SK-N-SH treated with all-trans-retinoic acid at 6 μM for 48 hours (cell line): Measurements from ENCODE around the gene XPR1.

Experiments
- ARNTL ChIP-seq: fragments of 450-650 bp; formaldehyde crosslinking; IDR thresholded peaks from 2 replicates; pipeline ENCODE4 v1.5.0; 2020; ENCODE audit warnings: low read depth, mild to moderate bottlenecking, moderate library complexity, borderline replicate concordance
- CREB5 ChIP-seq: fragments of 250-450 bp; sonication (Bioruptor Pico); IDR thresholded peaks from 2 replicates; pipeline ENCODE4 v1.5.1; 2020; ENCODE audit warnings: low read depth, mild to moderate bottlenecking, moderate library complexity
- CSDC2 ChIP-seq: fragments of 250-450 bp; sonication (Bioruptor Pico); IDR thresholded peaks from 2 replicates; pipeline ENCODE4 v1.5.0; 2020; ENCODE audit warnings: mild to moderate bottlenecking, moderate library complexity
- GLIS3 ChIP-seq: fragments of 250-450 bp; sonication (Bioruptor Pico); IDR thresholded peaks from 2 replicates; pipeline ENCODE4 v1.5.0; 2020; ENCODE audit warnings: mild to moderate bottlenecking, moderate library complexity
- ISL1 ChIP-seq: fragments of 250-450 bp; sonication (Bioruptor Pico); IDR thresholded peaks from 2 replicates; pipeline ENCODE4 v2.1.2; 2022; ENCODE audit warnings: mild to moderate bottlenecking, moderate library complexity
- OSR1 ChIP-seq: fragments of 250-450 bp; sonication (Bioruptor Pico); IDR thresholded peaks from 2 replicates; pipeline ENCODE4 v1.8.0; 2022; ENCODE audit warnings: moderate library complexity, mild to moderate bottlenecking, inconsistent platforms
- PATZ1 ChIP-seq: fragments of 250-450 bp; sonication (Bioruptor Pico); IDR thresholded peaks from 2 replicates; pipeline ENCODE4 v1.8.0; 2020; ENCODE audit warnings: mild to moderate bottlenecking, moderate library complexity, borderline replicate concordance
- POU6F1 ChIP-seq: fragments of 250-450 bp; sonication (Bioruptor Pico); IDR thresholded peaks from 2 replicates; pipeline ENCODE4 v1.8.0; 2021; ENCODE audit warnings: low read depth, mild to moderate bottlenecking, moderate library complexity, borderline replicate concordance
- TCF4 ChIP-seq: fragments of 250-450 bp; sonication (Bioruptor Pico); IDR thresholded peaks from 2 replicates; pipeline ENCODE4 v1.8.0; 2021; ENCODE audit warnings: mild to moderate bottlenecking, moderate library complexity, borderline replicate concordance
- TSHZ2 ChIP-seq: fragments of 250-450 bp; sonication (Bioruptor Pico); IDR thresholded peaks from 2 replicates; pipeline ENCODE4 v1.5.0; 2020; ENCODE audit warnings: mild to moderate bottlenecking, moderate library complexity
- ZC3H10 ChIP-seq: fragments of 250-450 bp; sonication (Bioruptor Pico); IDR thresholded peaks from 2 replicates; pipeline ENCODE4 v1.5.1; 2021; ENCODE audit warnings: mild to moderate bottlenecking, moderate library complexity
- ZFP3 ChIP-seq: fragments of 250-450 bp; sonication (Bioruptor Pico); IDR thresholded peaks from 2 replicates; pipeline ENCODE4 v1.5.0; 2020; ENCODE audit warnings: mild to moderate bottlenecking, moderate library complexity
- ZFP30 ChIP-seq: fragments of 450-650 bp; formaldehyde crosslinking; IDR thresholded peaks from 2 replicates; pipeline ENCODE4 v1.5.0; 2022; ENCODE audit warnings: mild to moderate bottlenecking, moderate library complexity
- ZNF70 ChIP-seq: fragments of 450-650 bp; formaldehyde crosslinking; IDR thresholded peaks from 2 replicates; pipeline ENCODE4 v1.5.0; 2020; ENCODE audit warnings: mild to moderate bottlenecking, moderate library complexity

- no peak for TF ChIP-seq POU6F1 (CRISPR knock-in tag)
- no peak for TF ChIP-seq ZFP3 (CRISPR knock-in tag)
- TF ChIP-seq ZFP30 (CRISPR knock-in tag), result no peak
- no peak for TF ChIP-seq TSHZ2 (CRISPR knock-in tag)
- TF ChIP-seq PATZ1 (CRISPR knock-in tag), result no peak
- no peak for TF ChIP-seq ZC3H10
- no peak for TF ChIP-seq CREB5
- TF ChIP-seq CSDC2 (CRISPR knock-in tag), result no peak
- TF ChIP-seq ARNTL (CRISPR knock-in tag), result no peak
- TF ChIP-seq ZNF70 (CRISPR knock-in tag), result no peak
- no peak for TF ChIP-seq OSR1
- TF ChIP-seq ISL1 (CRISPR knock-in tag), result no peak
- no peak for TF ChIP-seq TCF4 (CRISPR knock-in tag)
- no peak for TF ChIP-seq GLIS3
These were observed 183.4 kb downstream of the XPR1 start for GRCh38 chr1:180815188-180815587.
